Gastroesophageal sphincter (tissue), 3 donors: Measurements from ENCODE around the gene SHISAL1.
"Not testable (repeated sequence)": the region's sequence is repeated elsewhere in the genome, so short reads cannot be mapped to it uniquely, and the experiment has no call there.

Source experiments
- CTCF ChIP-seq, 4 experiments: fragments of 200-600 bp in 2 of 4; fragments of 450-650 bp in 2 of 4; sonication (generic) in 1 of 4; IDR thresholded peaks; one replicate each; pipeline ENCODE4 v1.5.1; 2017 to 2019; ENCODE audit warnings: antibody characterized with exemption in 4 of 4, mild to moderate bottlenecking in 2 of 4, moderate library complexity in 2 of 4
- EP300 ChIP-seq: sonication (generic); formaldehyde crosslinking; IDR thresholded peaks from one replicate; pipeline ENCODE4 v1.6.1; 2017; ENCODE audit warnings: antibody characterized with exemption, mild to moderate bottlenecking
- POLR2A ChIP-seq, 2 donors: fragments of 450-650 bp; IDR thresholded peaks; one replicate each; pipeline ENCODE4 v1.6.1; 2017; ENCODE audit warnings: antibody characterized with exemption in 2 of 2, mild to moderate bottlenecking in 2 of 2, moderate library complexity in 1 of 2
- POLR2AphosphoS5 ChIP-seq: sonication (generic); formaldehyde crosslinking; IDR thresholded peaks from one replicate; pipeline ENCODE4 v1.6.1; 2017; ENCODE audit warnings: antibody characterized with exemption

- not testable (repeated sequence) for TF ChIP-seq CTCF (IDR thresholded peaks at IDR 0.05); POLR2AphosphoS5; POLR2A (IDR thresholded peaks at IDR 0.05); EP300
Measured at GRCh38 chr22:44302363-44302762, 10.4 kb downstream of the SHISAL1 start.
